DND-41 (cell line): ENCODE results near the gene CEP170B.

Experiments used
- CTCF ChIP-seq: IDR thresholded peaks from 2 replicates; pipeline ENCODE4 v1.5.1; 2012; ENCODE audit warnings: borderline replicate concordance, low read length, moderate library complexity, mild to moderate bottlenecking; ENCODE audit not compliant: poor library complexity, severe bottlenecking; ENCODE audit errors: extremely low read depth
- EZH2 ChIP-seq: IDR thresholded peaks from 3 replicates; pipeline ENCODE4 v1.6.1; 2012; ENCODE audit warnings: borderline replicate concordance, low read depth, mild to moderate bottlenecking, moderate library complexity, low read length, inconsistent platforms; ENCODE audit not compliant: severe bottlenecking

GRCh38 chr14:104931771-104932675, 67.0 kb downstream of the CEP170B start:
- TF ChIP-seq CTCF = no peak
- no peak for TF ChIP-seq EZH2
